22Rv1 (cell line): Measurements from ENCODE around the gene IQSEC3.

Experiments used
- H3K27ac ChIP-seq: fragments of 450-650 bp; 2 replicates; pipeline ENCODE4 v1.5.1; 2017
- CTCF ChIP-seq: fragments of 450-650 bp; IDR thresholded peaks from 2 replicates; pipeline ENCODE4 v1.5.1; 2017; ENCODE audit warnings: mild to moderate bottlenecking
- ZFX ChIP-seq: fragments of 450-650 bp; IDR thresholded peaks from 2 replicates; pipeline ENCODE4 v1.6.1; 2017; ENCODE audit warnings: antibody characterized with exemption, borderline replicate concordance

IQSEC3 gene

GRCh38 chr12:78981-79380, 12.4 kb downstream of the IQSEC3 start:
- TF ChIP-seq ZFX (no peak), CTCF (no peak)
- H3K27ac ChIP-seq, result no peak overlapping the region

DNA sequence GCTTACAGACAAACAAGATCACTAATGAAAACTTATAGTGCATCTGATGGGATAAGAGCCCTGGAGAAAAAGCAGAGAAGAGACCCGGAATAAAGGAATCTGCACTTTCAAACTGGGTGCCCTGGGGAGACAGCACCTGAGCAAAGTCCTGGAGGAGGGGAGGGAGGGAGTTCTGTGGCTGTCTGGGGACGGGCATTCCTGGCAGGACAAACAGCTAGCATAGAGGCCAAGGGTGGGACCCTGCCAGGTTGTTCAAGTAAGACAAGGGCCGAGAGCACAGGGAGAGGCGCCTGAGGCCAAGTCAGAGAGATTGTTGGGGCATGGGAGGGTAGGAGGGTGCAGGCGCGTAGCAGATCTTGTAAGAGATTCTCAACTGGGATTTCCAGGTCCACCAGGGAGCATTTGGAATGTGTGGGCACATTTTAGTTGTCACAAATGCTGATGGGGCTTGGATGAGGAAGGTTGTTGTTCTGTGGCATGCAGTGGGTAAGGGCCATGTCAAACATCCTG, 14.2 kb downstream of the IQSEC3 start:
- H3K27ac ChIP-seq, result no peak overlapping the region
- TF ChIP-seq CTCF, result no peak
- TF ChIP-seq ZFX, result no peak

DNA sequence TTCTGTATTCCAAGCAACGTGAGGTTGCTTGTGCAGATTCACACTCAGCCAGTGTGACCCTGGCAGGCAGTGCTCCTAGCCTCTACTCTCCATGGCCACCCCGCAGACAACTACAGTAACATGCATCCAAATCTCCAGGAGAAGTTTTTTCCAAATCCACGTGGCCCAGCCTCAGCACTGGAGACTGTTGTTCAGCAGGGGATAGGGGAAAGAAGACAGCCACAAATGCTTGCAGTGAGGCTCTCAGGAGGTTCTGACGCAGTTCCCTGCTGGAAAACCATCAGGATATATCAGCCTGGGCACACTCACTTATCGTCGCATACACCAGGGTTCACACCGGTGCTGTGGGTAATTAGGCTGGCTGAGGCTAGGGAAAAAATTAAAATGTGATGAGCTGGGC, 16.2 kb downstream of the IQSEC3 start:
- no peak overlapping the region for H3K27ac ChIP-seq
- TF ChIP-seq CTCF (no peak), ZFX (no peak)

DNA sequence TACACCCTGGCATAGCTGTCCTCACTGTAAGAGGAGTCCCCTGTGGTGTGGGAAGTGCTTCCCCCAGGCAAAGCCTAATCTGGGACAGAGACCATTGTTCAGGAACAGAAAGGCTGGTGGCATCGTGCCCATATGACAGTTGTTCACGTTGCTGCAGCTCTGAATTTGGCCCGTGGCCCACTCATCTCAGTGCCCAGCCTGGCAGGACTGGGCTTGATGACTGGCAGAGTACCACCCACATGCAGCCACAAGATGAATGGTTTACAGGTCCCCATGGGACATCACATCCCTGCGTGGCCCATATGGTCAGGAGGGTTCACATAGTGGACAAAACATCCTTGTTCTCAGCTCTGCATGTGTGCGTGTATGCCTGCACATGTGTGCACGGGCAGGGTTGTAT, 17.5 kb downstream of the IQSEC3 start:
- TF ChIP-seq ZFX (no peak), CTCF (no peak)
- H3K27ac ChIP-seq, result no peak overlapping the region

DNA sequence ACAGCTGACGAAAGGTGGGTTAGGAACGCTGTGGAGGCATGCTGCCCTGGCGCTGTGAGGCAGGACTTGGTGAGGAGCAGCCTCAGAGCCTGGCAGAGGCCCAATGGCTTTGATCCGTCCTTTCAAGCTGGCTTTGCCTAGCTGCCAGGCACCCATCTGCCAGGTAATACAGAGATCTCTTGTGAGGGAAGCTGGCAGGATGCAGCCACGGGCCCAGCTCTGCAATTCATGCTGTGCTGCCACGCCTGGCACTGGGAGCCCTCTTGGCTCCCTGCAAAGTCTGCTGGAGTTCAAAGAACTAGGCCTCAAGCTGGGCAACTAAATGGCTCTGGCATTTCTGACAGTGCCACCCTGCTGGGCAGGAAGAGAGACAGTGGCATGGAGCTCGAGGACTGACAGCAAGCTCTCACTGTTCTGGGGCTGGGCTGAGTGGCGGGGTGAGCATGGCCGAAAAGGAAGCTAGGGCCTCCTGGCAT, 18.7 kb downstream of the IQSEC3 start:
- no peak for TF ChIP-seq ZFX
- TF ChIP-seq CTCF, result no peak
- no peak overlapping the region for H3K27ac ChIP-seq

DNA sequence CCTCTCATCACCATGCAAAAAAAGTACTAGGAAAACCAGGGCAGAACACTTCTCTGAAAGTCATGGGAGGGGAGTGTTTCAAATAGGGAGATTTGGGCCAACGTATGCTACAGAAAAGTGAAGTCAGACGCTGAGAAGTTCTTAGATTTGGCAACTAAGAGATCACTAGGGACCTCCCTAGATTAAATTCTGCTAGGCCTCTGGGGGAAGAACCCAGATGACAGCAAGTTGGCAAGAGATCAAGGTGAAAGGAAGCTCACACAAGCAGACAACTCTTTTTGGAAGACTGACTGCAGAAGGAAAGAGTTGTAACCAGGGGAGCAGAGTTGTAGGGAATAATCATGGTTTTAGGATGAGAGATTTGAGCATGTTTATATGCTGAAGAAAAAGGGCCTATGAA, 20.7 kb downstream of the IQSEC3 start:
- H3K27ac ChIP-seq, result no peak overlapping the region
- TF ChIP-seq CTCF (no peak), ZFX (no peak)

GRCh38 chr12:87856-88255, 21.3 kb downstream of the IQSEC3 start:
- TF ChIP-seq CTCF (no peak), ZFX (no peak)

More at GRCh38 chr12:87856-88255, 21.3 kb downstream of the IQSEC3 start:
- no peak overlapping the region for H3K27ac ChIP-seq
